ENCODE results near the gene NFE2L2.
"Not testable (repeated sequence)": the region's sequence is repeated elsewhere in the genome, so short reads cannot be mapped to it uniquely, and the experiment has no call there.

The NFE2L2 gene

DNA sequence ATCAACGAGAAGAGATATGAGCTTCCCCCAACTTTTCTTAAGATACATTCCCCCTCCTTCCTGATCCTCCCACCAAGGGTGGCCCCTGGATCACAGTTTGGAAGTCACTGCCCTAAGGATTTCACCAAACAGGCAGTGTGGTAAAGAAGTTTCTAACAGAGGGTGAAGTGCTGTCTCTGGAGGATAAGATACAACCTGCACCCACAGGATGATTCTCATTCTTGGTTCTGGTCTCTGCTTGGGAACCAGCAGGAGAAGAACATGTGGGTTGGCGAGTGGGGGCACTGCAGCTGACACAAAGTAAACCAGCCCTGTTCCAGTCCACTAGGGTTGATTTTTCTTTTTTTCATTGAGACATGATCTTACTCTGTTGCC, 9.3 kb downstream of the NFE2L2 start:
- no peak for DNase-seq

DNA sequence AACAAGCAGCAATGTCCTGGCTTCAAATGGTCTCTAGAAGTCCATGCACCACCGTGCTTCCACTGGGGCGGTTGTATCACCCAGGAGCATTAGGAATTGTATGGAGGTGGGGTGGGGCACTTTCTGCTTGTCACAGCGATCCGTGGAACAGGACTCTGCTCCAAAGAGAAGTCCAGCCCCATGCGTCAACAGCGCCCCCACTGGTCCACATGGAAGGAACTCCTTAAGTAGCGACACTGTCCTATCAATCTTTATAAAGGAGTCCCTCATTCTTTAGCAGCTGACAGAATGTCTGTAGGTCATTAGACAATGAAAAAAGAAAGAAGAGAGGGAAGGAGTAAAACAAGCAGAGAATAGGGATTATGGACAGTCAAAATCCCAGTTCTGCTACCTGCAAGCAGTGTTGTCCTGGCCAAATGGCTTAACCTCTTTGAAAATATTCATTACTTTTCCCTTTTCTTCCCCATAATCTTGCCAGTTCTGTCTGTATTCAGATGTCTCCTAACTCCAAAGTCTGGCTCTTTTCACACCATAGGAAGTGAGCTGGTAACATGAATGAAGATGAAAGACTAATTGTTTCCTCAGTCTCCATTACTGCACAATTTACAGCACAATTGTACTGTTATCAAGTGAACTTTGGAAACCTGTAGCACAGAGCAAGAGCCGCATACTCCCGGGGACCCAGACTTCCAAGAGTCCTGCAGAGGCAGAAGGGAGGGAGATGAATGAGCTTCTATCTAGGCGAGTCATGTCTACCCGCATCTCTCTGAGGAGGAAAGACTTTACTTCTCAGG, 9.9 kb downstream of the NFE2L2 start:
- DNase-seq, result no peak

DNA sequence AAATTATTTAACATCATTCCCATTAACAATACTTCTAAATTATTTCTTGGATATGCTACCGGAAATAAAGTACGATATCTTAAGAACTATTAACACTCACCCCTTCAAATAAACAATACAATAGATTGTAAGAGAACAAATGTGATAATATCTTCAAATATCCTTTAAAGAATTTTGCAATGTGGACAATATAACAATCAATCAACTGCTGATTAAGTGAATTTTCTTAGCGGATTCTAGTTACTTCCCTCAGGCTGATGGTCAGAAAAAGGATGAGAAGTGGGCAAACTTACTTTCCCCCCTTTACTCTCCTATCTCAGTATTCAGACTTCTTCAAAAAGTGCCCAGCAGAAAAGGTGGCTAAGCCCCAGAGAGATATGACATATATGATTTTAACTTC, 10.8 kb downstream of the NFE2L2 start:
- DNase-seq, result no peak

DNA sequence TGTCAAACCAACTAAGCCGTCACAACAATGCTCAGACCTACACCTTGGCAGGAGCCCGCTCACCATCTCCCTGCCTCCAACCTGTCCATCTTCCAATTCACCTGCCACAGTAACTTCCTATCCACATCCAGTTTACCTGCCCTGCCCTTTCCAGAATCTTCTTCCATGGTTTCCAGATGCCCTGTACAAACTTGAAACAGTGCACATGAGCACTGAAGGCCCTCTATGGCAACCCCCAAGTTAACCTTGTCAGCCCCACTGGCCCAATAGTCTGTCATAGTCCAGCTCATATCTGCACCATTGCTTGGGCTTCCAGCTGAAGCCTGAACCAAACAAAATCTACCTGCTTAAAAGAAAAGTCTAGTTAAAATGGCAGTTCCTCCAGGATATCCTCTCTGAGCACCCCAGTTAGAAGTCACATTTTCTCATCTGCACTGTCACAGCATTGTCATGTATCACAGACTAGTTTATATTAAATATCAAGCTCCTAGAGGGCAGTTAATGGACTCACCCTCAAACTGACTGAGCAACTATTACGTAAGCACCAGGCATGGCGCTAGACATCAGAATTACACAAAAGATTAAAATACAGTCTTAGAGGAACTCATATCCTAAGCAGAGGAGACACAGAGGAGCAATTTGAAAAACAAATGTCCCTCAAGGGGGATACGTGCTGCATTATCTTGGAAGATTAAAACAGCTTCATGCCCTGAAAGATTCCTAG, 11.6 kb downstream of the NFE2L2 start:
- DNase-seq, result no peak

DNA sequence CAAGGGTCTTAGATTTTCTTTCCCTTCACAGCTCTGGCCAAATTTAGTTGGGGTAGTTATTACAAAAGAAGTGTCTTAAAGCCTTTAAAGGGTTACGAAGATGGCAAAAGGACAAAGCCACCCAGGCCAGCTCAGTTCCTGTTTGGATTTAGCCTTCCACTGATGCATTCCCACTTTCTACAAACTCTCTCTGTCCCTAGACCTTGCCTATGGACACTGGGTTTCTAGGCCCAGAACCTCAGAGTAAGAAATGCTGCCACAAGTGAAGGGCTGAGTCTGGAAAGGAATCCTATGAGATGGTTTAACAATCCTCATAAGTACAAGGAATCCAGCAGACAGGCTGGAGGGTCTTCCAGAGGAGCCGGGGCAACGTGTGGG, 13.4 kb downstream of the NFE2L2 start:
- no peak for DNase-seq

DNA sequence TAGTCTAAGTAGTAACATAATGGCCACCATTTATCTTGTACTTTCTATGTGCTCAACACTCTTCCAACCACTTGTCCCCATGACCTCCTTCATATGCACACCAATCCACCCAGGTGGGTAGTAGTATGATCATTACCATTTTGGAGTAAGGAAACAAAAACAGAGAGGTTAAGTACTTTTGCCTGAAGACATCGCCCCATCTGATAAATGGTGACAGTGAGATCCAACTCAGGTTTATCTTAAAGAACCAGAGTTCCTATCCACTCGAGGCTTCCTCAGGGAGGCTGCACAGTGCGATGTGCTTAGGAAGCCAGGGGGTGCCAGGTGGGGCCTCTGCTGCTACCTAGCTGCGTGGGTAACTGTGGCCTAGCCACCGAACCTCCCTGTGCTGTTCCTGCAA, 14.1 kb downstream of the NFE2L2 start:
- DNase-seq, result no peak

DNA sequence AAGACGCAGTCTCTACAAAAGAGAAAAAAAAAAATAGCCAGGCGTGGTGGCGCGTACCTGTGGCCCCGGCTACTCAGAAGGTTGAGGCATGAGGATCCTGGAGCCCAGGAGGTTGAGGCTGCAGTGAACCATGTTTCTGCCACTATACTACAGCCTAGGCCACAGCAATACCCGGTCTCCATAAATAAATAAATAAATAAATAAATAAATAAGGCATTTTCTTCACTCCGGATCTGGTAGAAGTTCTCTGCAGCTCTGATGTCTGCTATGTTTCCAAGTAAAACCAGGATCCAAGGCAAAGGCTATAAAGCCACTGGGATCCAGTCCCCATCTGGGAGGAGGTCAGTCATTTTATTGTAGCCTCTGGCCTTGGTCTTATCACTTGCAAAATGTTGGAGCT, 15.5 kb downstream of the NFE2L2 start:
- no peak for DNase-seq

DNA sequence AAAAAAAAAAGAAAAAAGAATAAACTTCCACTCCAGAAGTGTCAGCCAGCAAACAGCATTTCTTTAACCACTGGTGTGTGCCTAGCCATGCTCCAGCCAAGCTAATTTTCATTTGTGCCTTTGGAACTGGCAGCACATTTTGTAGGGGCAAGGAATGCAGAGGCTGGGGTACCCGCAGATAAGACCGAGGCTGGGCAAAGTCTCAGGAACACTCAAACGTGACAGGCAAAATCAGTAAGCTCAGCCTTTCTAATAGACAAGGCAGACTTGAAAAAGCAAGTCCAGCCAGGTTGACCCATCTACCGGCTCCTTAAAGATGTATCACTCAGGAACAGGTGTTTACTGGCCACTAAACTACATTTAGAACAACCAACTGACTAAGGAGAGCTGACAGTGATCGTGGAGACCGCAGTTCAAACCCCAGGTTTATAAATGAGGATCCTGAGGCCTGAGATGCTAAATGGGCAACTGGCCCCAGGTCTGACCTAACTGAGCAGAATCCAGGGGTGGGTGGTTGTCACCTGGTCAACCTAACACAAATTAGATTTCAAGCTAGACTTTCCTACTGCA, 16.7 kb downstream of the NFE2L2 start:
- no peak for DNase-seq

DNA sequence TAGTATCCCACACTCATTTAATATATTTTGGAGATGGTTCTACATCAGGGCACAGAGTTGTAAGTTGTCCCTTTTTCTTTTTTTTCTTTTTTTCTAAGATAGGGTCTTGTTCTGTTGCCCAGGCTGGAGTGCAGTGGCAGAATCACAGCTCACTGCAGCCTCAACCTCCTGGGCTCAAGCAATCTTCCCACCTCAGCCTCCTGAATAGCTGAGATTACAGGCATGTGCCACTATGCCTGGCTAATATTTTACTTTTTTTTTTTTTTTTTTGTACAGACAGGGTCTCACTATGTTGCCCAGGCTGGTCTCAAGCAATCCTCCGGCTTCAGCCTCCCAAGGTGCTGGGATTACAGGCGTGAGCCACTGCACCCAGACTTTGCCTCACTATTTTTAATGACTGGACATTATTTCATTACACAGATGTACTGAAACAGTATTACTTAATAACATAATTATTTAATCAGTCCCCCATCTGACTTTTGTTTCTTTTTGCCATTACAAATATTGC, 17.9 kb downstream of the NFE2L2 start:
- not testable (repeated sequence) for DNase-seq

DNA sequence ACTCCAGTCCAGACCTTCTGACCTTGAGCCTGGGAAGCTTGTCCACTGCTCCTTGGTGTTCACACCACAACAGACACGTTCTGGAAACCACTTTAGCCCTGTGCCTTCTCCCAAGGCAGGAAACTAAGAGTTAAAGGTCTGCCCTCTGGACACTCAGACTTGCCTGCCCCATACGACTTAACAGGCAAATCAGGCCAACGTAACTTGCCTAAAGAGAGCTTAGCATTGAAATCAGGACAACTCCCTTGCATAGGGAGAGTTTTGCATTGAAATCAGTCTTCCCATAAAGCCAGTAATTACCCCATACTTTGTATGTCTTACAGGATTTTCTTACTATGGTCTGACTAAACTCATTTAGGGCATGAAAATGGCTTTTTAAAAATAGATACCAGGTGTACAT, 18.5 kb downstream of the NFE2L2 start:
- no peak for DNase-seq

DNA sequence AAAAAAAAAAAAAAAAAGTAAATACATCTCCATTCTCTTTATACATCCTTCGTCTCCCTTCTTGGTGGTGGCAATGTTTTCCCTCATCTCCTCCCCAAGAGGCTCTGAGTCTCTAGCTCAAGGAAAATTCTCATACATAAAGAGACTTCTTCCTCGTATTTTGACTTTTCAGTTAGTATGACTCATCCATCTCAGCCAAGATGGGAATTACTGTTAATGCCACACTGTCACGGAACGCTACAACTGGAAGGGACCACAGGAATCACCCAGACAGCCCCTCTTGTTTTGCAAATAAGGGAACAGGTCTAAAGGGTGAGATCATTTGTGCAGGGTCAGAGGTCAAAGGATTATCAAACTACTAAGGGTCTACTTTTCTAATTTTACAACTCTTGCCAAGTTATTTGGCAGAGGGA, 19.5 kb downstream of the NFE2L2 start:
- no peak for DNase-seq

DNA sequence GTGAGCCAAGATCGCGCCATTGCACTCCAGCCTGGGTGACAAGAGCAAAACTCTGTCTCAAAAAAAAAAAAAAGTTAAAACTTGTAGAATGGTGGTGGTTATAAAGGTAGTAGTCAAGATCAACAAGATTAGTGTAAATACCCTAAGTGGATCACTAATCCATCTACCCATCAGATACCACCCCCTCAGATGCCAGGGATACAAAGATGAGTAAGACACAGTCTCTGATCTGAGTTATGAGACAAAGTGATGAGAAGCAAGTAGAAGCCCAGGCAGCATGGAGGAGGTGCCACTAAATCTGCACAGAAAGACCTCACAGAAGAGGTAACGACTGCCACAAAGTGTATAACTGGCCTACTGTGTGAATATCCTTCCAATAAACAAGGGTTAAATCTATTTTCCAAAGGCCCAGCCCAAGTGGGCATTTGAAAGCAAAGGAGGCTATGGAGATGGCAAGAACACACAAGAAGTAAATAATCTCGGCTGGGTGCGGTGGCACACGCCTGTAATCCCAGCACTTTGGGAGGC, 20.2 kb downstream of the NFE2L2 start:
- no peak for DNase-seq

DNA sequence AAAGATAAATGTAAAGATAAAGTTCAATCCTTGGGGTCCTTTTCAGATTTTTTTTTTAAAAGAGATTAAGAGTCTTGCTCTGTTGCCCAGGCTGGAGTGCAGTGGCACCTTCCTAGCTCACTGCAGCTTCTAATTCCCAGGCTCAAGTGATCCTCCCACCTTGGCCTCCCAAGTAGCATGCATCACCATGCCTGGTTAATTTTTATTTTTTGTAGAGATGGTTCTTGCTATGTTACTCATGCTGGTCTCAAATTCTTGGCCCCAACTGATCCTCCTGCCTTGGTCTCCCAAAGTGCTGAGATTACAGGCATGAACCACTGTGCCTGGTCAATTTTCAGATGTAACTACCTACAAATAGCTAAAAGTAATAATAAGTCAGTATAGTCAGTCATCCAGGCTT, 21.1 kb downstream of the NFE2L2 start:
- DNase-seq, result no peak

DNA sequence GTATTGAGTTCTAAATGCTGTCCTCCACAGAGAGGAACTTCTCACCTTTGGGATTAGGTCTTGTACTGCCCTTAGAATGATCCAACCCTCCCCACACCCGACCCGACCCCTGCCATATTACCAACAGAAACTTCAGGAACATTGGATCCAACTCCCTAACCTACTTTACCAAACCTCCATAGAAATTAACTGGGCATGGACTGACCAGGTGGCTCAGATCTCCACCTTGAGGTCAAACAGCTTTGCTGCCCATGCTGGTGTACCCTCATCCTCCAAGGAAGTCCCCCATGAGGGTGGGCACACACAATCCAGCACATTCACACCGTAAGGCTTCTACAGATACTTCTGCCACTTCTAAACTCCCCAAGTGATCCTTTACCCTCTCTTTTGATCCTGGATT, 21.5 kb downstream of the NFE2L2 start:
- DNase-seq, result no peak

DNA sequence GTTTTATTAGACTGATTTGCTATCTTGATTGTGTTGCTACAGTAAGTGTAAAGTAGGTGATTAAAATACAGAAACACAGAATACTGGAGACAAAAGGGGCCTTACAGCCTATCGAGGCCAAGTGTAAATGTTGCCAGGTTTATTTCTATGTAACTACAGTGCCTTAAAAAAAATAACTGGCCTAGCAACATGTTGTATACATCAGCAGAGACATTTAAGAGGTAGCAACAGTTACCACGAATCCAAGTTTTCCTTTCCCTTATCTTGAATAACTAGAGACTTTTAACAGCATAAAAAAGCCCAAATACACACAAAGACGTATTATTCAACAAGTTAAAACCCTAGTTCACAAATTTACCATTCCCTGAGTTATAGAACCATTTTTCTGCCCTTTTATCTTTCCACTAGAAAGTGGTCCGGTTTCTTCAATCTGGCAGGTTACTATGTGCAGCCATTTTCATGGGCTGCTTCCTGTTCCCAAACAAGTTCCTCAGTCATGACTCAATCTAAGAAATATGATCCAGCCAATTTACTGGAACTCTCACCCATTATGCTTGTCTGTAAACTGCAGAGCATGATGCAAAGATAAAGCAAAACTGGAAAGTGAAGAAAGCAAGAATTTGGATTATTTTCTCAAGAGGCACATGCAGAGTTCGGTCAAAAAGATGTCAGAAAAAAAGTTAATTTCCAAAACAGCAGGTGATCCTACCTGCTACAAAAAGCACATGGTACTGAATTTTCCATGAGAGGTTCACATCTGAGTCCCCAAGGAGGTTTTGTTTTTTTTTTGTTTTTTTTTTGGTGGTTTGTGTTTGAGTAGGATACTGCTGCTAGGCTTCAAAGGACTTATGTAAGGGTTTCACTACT, 22.2 kb downstream of the NFE2L2 start:
- DNase-seq, result no peak

DNA sequence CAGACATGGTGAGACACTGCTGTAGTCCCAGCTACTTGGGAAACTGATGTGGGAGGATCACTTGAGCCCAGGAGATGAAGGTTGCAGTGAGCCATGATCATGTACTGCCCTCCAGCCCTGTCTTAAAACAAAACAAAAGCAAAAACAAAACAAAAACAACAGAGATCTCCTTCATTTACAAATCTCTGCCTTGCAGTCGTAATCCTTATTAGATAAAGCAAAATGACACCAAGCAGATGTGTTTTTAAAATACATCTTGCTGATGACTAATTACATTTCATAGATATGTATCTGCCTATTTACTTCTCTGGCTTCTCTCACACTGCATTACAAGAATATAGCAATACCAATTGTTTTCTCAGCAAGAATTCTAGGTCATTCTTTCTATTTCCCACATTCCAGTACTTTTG, 22.8 kb downstream of the NFE2L2 start:
- no peak for DNase-seq

DNA sequence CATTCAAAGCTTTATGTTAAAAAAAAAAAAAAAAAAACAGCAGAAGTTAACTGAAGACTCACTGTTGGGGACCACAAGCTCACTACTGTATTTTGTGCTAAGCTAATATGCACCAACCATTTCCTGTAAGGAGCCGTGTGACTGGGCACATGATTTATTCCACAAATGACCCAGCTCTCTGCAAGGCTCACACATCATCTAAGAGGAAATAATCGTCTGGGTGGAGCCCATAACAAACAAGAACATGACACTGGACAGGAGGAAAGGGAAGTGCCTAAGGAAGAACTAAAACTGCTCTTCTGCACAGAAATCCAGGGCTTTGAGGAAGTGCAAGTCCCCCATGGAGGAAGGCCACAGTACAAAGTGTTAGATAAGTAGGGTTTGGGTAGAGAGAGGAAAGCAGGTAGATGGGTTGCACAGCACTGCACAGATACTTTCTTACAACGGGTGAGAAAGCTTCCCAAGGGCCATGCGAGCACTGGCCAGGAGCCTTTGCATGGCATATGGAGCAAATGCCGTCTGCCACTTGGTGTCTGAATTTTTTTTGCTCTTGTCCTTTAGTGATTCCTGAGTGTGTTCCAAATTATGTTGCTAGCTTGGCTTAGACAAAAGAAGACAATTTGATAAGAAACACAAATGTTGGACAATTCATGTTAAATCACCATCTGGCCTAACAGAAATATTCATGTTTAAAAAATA, 24.4 kb downstream of the NFE2L2 start:
- DNase-seq, result no peak

DNA sequence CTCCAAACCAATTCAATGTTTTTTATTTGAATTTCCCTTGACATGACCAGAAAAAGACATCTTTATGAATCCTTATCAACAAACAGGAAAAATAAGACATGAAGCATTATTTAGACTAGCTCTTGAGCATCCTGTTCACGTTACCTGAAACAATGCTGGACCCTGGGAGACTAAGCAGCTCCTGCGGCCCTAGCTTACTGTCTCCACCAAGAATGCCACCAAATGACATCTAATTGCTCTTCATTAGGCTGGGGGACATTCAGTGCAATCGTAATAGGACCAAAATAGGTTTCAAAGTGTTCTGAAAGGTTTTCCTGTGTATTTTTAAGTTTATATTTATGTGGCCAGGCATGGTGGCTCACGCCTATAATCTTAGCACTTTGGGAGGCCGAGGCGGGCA, 25.5 kb downstream of the NFE2L2 start:
- DNase-seq, result no peak

DNA sequence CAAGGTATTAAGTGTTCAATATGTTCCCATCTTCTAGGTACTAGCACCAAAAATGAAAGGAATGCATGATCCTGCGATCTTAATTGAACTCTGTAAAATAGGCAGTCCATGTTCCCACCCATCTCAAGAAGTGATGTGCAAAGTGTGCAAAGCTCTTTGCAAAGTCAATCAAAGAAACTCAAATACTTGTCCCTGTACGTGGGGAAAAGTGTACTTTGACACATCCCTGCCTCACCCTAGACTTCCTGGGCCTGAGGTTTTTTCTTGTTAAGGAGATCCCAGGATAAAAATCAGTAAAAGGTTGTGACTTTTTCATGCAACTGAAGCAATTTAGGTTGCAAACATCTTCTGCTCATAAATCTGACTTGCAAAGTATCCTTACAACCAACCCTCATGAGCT, 26.6 kb downstream of the NFE2L2 start:
- no peak for DNase-seq

DNA sequence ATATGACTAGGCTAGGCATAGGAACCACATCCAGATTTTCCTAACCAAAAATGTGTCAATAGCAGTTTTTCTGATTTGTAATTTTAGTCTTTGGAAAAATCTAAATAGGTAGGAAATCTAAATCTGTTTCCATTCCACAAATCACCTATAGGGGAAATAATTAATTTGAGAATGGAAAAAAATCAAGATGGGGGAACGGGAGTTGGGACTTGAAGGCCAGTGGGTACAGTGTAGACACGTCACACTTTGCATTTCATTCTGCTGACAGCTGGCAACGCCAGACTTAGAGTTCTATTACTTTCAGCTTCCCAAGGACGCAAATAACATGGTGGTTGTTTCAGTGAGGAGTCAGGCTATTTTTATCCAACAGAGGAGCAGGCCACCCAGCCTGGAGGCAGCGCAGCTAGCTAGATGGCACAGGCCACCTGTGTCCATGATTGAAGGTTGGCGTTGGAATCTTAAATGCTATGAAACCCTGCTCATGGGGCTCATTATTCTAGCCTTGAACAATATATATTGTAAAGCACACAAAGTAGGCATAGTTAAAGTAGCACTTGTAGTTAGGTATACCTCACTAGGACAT, 28.6 kb downstream of the NFE2L2 start:
- no peak for DNase-seq

DNA sequence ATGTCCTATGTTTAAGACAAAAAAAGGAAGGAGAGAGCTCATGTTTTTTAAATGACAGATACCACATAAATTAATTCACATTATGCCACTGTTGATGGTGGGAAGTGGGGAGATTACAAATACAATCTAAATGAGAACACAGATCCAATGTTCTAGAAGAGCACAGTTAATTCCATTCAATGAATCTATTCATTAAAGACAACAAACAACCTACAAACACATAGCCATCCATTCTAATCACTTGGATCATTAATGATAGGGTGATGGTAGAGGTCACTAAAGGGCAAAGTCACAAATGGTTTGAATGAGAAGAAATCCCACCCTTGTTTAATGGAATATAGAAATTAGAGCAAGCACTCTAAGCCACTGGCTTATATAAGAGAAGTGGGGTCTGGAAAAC, 30.3 kb downstream of the NFE2L2 start:
- no peak for DNase-seq

All from NCI-H1694 (cell line).